BJ (cell line): ENCODE results near the gene OR51D1. TPM values are rescaled to one million over a fixed set of nuclear protein-coding genes. Genes with fewer than 3 reads are reported as not detected.

Experiments used
- CTCF ChIA-PET: fragments of 350-600 bp; formaldehyde crosslinking; extraction: SDS; loops from one replicate; lab custom pipeline; 2021; ENCODE audit warnings: antibody characterized with exemption, inconsistent platforms; lab: Yijun Ruan, JAX
- POLR2A ChIA-PET: fragments of 300-600 bp; sonication (Branson Sonifier 250); formaldehyde crosslinking; extraction: SDS; loops from one replicate; lab custom pipeline; 2021; ENCODE audit warnings: antibody characterized with exemption; lab: Charles Lee
- DNase-seq: peaks from one replicate; pipeline ENCODE4 v3.0.0-alpha.2; 2011; ENCODE audit warnings: low read depth
- H3K27me3 ChIP-seq: 2 replicates; pipeline ENCODE4 v1.6.0; 2011; ENCODE audit warnings: low read length; ENCODE audit not compliant: control insufficient read depth, insufficient read depth
- H3K36me3 ChIP-seq: 2 replicates; pipeline ENCODE4 v1.5.1; 2011; ENCODE audit warnings: low read length; ENCODE audit not compliant: control insufficient read depth, insufficient read depth
- H3K4me3 ChIP-seq: 2 replicates; pipeline ENCODE4 v1.5.1; 2011; ENCODE audit warnings: low read depth, mild to moderate bottlenecking, control low read depth, low read length
- polyA plus RNA-seq: library from polyadenylated mRNA; depleted of rRNA; stranded (reverse); fragments of >200 nt; gene quantifications from 2 replicates; pipeline ENCODE4 v1.2.3, GENCODE V29; 2011; rRNA removed
- TF ChIP-seq, protein P1 (sequence below): IDR thresholded peaks from 2 replicates; pipeline ENCODE4 v1.5.1; 2011; ENCODE audit warnings: low read depth, mild to moderate bottlenecking, control low read depth, inconsistent platforms, low read length, moderate library complexity; ENCODE audit not compliant: insufficient read depth

Gene OR51D1
- polyA plus RNA-seq, 1 experiment, result not detected

DNA sequence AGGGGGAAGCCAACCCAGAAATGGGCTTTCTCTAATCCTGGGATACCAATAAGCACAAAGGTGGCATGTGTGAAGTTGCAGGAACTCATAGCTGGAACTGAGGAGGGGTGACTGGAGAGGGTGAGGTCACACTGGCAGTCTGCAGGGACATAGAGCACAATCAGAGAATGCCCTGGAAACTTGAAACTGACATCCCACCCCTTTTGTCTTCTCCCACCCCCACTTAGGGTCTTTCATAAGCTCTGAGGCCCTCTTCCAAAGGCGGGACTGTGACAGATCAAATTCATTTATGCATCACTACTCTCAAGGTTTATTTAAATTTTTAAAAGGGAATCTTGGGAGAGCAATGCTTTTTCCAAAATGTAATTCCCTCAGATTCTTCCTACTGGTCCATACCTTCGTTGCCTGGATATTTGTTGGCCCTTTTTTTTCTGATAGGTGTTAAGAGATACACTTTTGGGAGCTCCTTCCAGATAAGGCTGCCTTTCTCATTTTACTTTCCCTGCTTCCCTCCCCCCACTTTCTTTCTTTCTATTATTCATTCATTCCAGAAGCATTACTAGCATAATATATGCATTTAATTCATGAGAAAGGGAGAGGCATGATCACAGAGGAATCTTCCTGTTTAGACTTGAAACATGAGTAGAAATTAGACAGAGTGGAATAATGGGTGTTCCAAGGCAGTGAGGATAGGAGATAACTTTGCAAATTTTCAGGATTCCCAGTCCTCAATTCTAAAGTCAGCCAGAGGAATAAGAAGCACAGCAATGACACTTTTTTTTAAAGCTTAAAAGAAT, 45.5 kb downstream of the OR51D1 start:
- Histone ChIP-seq H3K4me3 (no peak overlapping the region), H3K36me3 (no peaks in the 10 kb centered on the region), H3K27me3 (no peaks in the 10 kb centered on the region)
- ChIA-PET POLR2A (no interaction called here), CTCF (no interaction called here)
- no peak for DNase-seq
- TF ChIP-seq, protein P1, sequence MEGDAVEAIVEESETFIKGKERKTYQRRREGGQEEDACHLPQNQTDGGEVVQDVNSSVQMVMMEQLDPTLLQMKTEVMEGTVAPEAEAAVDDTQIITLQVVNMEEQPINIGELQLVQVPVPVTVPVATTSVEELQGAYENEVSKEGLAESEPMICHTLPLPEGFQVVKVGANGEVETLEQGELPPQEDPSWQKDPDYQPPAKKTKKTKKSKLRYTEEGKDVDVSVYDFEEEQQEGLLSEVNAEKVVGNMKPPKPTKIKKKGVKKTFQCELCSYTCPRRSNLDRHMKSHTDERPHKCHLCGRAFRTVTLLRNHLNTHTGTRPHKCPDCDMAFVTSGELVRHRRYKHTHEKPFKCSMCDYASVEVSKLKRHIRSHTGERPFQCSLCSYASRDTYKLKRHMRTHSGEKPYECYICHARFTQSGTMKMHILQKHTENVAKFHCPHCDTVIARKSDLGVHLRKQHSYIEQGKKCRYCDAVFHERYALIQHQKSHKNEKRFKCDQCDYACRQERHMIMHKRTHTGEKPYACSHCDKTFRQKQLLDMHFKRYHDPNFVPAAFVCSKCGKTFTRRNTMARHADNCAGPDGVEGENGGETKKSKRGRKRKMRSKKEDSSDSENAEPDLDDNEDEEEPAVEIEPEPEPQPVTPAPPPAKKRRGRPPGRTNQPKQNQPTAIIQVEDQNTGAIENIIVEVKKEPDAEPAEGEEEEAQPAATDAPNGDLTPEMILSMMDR, result no peak

DNA sequence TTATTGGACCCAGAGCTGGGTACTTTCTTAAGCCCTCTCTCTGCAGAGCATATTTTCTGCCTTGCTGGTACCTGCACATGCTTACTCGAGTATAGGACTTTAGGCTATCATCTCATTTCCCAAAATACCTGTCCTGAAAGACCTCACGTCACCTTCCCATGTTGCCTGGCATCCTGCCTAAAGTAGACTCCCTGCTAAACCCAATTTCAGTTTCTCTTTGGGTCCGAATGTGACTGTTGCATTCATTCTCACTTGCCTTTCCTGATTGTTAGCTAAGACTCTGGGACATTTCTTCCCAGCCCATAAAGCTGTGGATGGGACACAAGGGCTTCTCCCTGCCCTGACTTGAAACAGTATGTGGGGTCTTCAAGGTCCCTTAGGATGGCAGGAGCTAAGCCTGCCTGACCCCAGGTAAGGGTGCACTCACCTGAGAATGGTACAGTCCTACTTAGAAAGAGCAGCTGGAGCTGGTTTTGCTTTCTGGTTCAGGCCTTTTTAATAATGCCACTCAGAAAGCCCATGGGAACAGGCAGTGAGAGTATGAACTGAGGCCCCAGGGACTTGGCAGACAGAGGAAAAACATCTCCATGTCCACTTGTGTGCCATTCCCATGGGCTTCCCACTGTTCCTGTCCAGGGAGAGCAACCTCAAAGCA, 47.5 kb downstream of the OR51D1 start:
- TF ChIP-seq, protein P1, result no peak
- Histone ChIP-seq H3K27me3 (no peaks in the 10 kb centered on the region), H3K4me3 (no peak overlapping the region), H3K36me3 (no peaks in the 10 kb centered on the region)
- CTCF ChIA-PET, result no interaction called here
- no peak for DNase-seq
- POLR2A ChIA-PET, result no interaction called here

Other genes with a start within 250 kb of the OR51D1 start
- 24.3 and 26.9 TPM in 2 replicates for gene TRIM21, start 243.8 kb upstream of the OR51D1 start, polyA plus RNA-seq
- gene OR52K2, start 188.2 kb upstream of the OR51D1 start, polyA plus RNA-seq, result not detected in 2 replicates
- not detected in 2 replicates for gene OR52K1, start 154.8 kb upstream of the OR51D1 start, polyA plus RNA-seq
- gene OR52M1, start 92.3 kb upstream of the OR51D1 start, polyA plus RNA-seq, result not detected in 2 replicates
- not detected in 2 replicates for gene OR52I2, start 55.7 kb upstream of the OR51D1 start, polyA plus RNA-seq
- gene OR52I1, start 43.4 kb upstream of the OR51D1 start, polyA plus RNA-seq, result not detected in 2 replicates
- 6.2 and 6.5 TPM in 2 replicates for gene TRIM68, start 29.2 kb upstream of the OR51D1 start, polyA plus RNA-seq
- gene OR51E1, start 6.5 kb downstream of the OR51D1 start, polyA plus RNA-seq, result not detected in 2 replicates
- not detected in 2 replicates for gene OR51E2, start 60.4 kb downstream of the OR51D1 start, polyA plus RNA-seq
- not detected in 2 replicates for gene MMP26, start 67.3 kb downstream of the OR51D1 start, polyA plus RNA-seq
- gene OR51F1, start 132.5 kb downstream of the OR51D1 start, polyA plus RNA-seq, result not detected in 2 replicates
- gene OR52R1, start 166.9 kb downstream of the OR51D1 start, polyA plus RNA-seq, result not detected in 2 replicates
- not detected in 2 replicates for gene OR51F2, start 183.8 kb downstream of the OR51D1 start, polyA plus RNA-seq
- gene OR51S1, start 211.7 kb downstream of the OR51D1 start, polyA plus RNA-seq, result not detected in 2 replicates
- gene OR51T1, start 244.4 kb downstream of the OR51D1 start, polyA plus RNA-seq, result not detected in 2 replicates